Activated CD8-positive, alpha-beta T cell treated with anti-CD3 and anti-CD28 coated beads, Interleukin-2, amount 10 ng/mL, durations not matched to agents 7 days and 5 days (primary cell): ENCODE results near the gene RAB11FIP4. TPM values are rescaled to one million over a fixed set of nuclear protein-coding genes. Genes with fewer than 3 reads are reported as not detected.

ENCODE experiments used
- ATAC-seq: fragments of 150-1000 bp; cut with Tn5 transposase; one replicate; pipeline ENCODE4 v1.10.0; 2021; ENCODE audit warnings: moderate library complexity
- CTCF ChIA-PET: fragments of 350-600 bp; sonication (Branson Sonifier 250); formaldehyde crosslinking; loops from one replicate; lab custom pipeline; 2021; ENCODE audit warnings: antibody characterized with exemption; lab: Charles Lee
- POLR2A ChIA-PET: fragments of 350-600 bp; sonication (Branson Sonifier 250); formaldehyde crosslinking; loops from one replicate; lab custom pipeline; 2021; ENCODE audit warnings: antibody characterized with exemption; lab: Charles Lee
- DNase-seq: peaks from one replicate; pipeline ENCODE4 v3.0.0-alpha.2; 2020
- H3K27ac Mint-ChIP-seq: one replicate; pipeline ENCODE4 v1.8.0; 2021; ENCODE audit warnings: mild to moderate bottlenecking, mixed read lengths
- H3K27me3 Mint-ChIP-seq: one replicate; pipeline ENCODE4 v1.8.0; 2021; ENCODE audit warnings: low read depth, mixed read lengths
- H3K36me3 Mint-ChIP-seq: one replicate; pipeline ENCODE4 v1.8.0; 2021; ENCODE audit warnings: low read depth, mixed read lengths
- H3K4me1 Mint-ChIP-seq: one replicate; pipeline ENCODE4 v1.8.0; 2021; ENCODE audit warnings: low read depth, mixed read lengths
- H3K4me3 Mint-ChIP-seq: one replicate; pipeline ENCODE4 v1.8.0; 2021; ENCODE audit warnings: mild to moderate bottlenecking, mixed read lengths
- H3K9me3 Mint-ChIP-seq: one replicate; pipeline ENCODE4 v1.8.0; 2022; ENCODE audit warnings: mixed read lengths; ENCODE audit not compliant: insufficient read depth
- microRNA-seq: library from miRNA; unstranded; fragments of <30 nt; microRNA quantifications from one replicate; pipeline ENCODE4 v1.2.0, GENCODE V29; 2022
- total RNA-seq, 2 experiments: library from RNA; stranded (reverse); gene quantifications; one replicate each; pipeline ENCODE4 v1.2.3, GENCODE V29; 2021

The RAB11FIP4 gene
- total RNA-seq, 2 experiments from 2014 or later, result 36.0 to 38.0 TPM

GRCh38 chr17:31584438-31585279 is 193.2 kb downstream of the RAB11FIP4 start:
- ATAC-seq, result no peak
- Mint-ChIP-seq H3K4me3 (no peak overlapping the region), H3K9me3 (no peaks in the 10 kb centered on the region), H3K4me1 (peaks cover 4% of the 10 kb centered on the region), H3K36me3 (no peaks in the 10 kb centered on the region), H3K27me3 (no peaks in the 10 kb centered on the region), H3K27ac (no peak overlapping the region)
- ChIA-PET CTCF (interaction anchor here (0.6 kb wide), 1 partner anchor 1927 kb away, joined by 4 read pairs; no protein-coding TSS in a partner anchor), POLR2A (no interaction called here)
- DNase-seq, result no peak

GRCh38 chr17:31585280-31585630 is 193.8 kb downstream of the RAB11FIP4 start:
- POLR2A ChIA-PET, result no interaction called here
- peaks cover 4% of the 10 kb centered on the region for H3K4me1 Mint-ChIP-seq
- CTCF ChIA-PET, result interaction anchor here (0.6 kb wide), 1 partner anchor 1927 kb away, joined by 4 read pairs; no protein-coding TSS in a partner anchor
- DNase-seq (no peak), ATAC-seq (no peak)
- no peak overlapping the region for H3K27ac Mint-ChIP-seq
- no peaks in the 10 kb centered on the region for H3K36me3 Mint-ChIP-seq
- no peaks in the 10 kb centered on the region for H3K9me3 Mint-ChIP-seq
- no peaks in the 10 kb centered on the region for H3K27me3 Mint-ChIP-seq
- no peak overlapping the region for H3K4me3 Mint-ChIP-seq

GRCh38 chr17:31586946-31587345 is 195.5 kb downstream of the RAB11FIP4 start:
- no peaks in the 10 kb centered on the region for H3K27me3 Mint-ChIP-seq
- H3K4me3 Mint-ChIP-seq, result no peak overlapping the region
- no peaks in the 10 kb centered on the region for H3K36me3 Mint-ChIP-seq
- H3K4me1 Mint-ChIP-seq, result peaks cover 4% of the 10 kb centered on the region
- POLR2A ChIA-PET, result no interaction called here
- no peak for ATAC-seq
- no peak for DNase-seq
- CTCF ChIA-PET, result no interaction called here
- H3K27ac Mint-ChIP-seq, result no peak overlapping the region
- no peaks in the 10 kb centered on the region for H3K9me3 Mint-ChIP-seq

- CTCF ChIA-PET, result no interaction called here
- Mint-ChIP-seq H3K36me3 (no peaks in the 10 kb centered on the region), H3K9me3 (no peaks in the 10 kb centered on the region), H3K4me1 (no peaks in the 10 kb centered on the region), H3K4me3 (no peak overlapping the region), H3K27me3 (no peaks in the 10 kb centered on the region), H3K27ac (no peak overlapping the region)
- DNase-seq (no peak), ATAC-seq (no peak)
- POLR2A ChIA-PET, result no interaction called here
Observed at GRCh38 chr17:31587462-31587861, 196.0 kb downstream of the RAB11FIP4 start.

Small RNA genes lying within 50 kb of the gene (microRNA-seq; reads per million reads assigned to microRNA genes)
- gene MIR193A (17.2 reads per million, percentile 32 among the genes with 10 or more reads in this experiment), gene MIR365B (not detected), gene MIR4725 (not detected)

Other genes starting within 250 kb of the RAB11FIP4 start
- under 1 TPM; 0.29 to 0.50 TPM for gene OMG, start 94.4 kb upstream of the RAB11FIP4 start, total RNA-seq
- gene EVI2B, start 77.6 kb upstream of the RAB11FIP4 start, total RNA-seq, result 10 to 100 TPM; 49.1 to 52.6 TPM
- gene EVI2A, start 70.1 kb upstream of the RAB11FIP4 start, total RNA-seq, result 10 to 100 TPM; 40.4 to 44.2 TPM